Measurements from ENCODE around the gene CDK18.
A peak's percentile ranks its signal among the peaks of the same experiment; 100 is the strongest.

Gene CDK18

GRCh38 chr1:205504311-205505075 is at the start of gene CDK18:
Gene CDK18, plus strand, starts transcription at chr1:205504669. Its CDS starts 18,499 bp downstream, at chr1:205523168.
- peak; percentile 74 for DNase-seq
- peaks cover 5% of the 10 kb centered on the region; the same call in 1 of the 2 replicates for H3F3A ChIP-seq (ENCODE audit: insufficient read depth, low read length)

GRCh38 chr1:205454903-205455335 is 49.5 kb upstream of the CDK18 start:
- Histone ChIP-seq H3K27me3 (replicated peaks; ENCODE audit: insufficient read depth, low read length) (peaks cover 78% of the 10 kb centered on the region), H3K79me2 (ENCODE audit: low read length) (no peaks in the 10 kb centered on the region), H3K4me1 (ENCODE audit: low read length) (peaks cover 5% of the 10 kb centered on the region; the same call in 1 of the 2 replicates), H3F3A (ENCODE audit: insufficient read depth, low read length) (no peaks in the 10 kb centered on the region), H3K9me2 (replicated peaks; ENCODE audit: insufficient read depth, low read length) (no peaks in the 10 kb centered on the region), H3K36me3 (replicated peaks; ENCODE audit: insufficient read depth, low read length) (no peaks in the 10 kb centered on the region), H3K4me2 (ENCODE audit: low read depth, low read length) (no peak overlapping the region), H3K9me3 (replicated peaks; ENCODE audit: insufficient read depth, low read length) (no peaks in the 10 kb centered on the region), H3K9ac (ENCODE audit: low read length) (no peak overlapping the region), H3K27ac (ENCODE audit: low read length) (no peak overlapping the region), H4K20me1 (ENCODE audit: insufficient read depth, low read length) (no peaks in the 10 kb centered on the region), H3K4me3 (ENCODE audit: low read length) (no peak overlapping the region), H2AFZ (ENCODE audit: low read length) (no peak overlapping the region)
- TF ChIP-seq CTCF (IDR thresholded peaks at IDR 0.05; ENCODE audit: low read length), result no peak
- TF ChIP-seq EZH2 (optimal IDR thresholded peaks at IDR 0.05; ENCODE audit: low read depth, low read length), result no peak
- no peak for TF ChIP-seq EZH2phosphoT487 (IDR thresholded peaks at IDR 0.05; ENCODE audit: low read length)
- no peak for DNase-seq

More at GRCh38 chr1:205504311-205505075, at the start of gene CDK18:
- peak within 1 kb of the TSS; percentile 99 for H3K4me2 ChIP-seq (ENCODE audit: low read depth, low read length)
- no peaks in the 10 kb centered on the region for H3K27me3 ChIP-seq (replicated peaks; ENCODE audit: insufficient read depth, low read length)
- no peaks in the 10 kb centered on the region for H3K36me3 ChIP-seq (replicated peaks; ENCODE audit: insufficient read depth, low read length)
- H3K4me1 ChIP-seq (ENCODE audit: low read length), result peaks cover 6% of the 10 kb centered on the region; the same call in 1 of the 2 replicates
- H2AFZ ChIP-seq (ENCODE audit: low read length), result peak within 1 kb of the TSS; percentile 93
- H3K9me3 ChIP-seq (replicated peaks; ENCODE audit: insufficient read depth, low read length), result no peaks in the 10 kb centered on the region
- no peak within 1 kb of the TSS for H3K27ac ChIP-seq (ENCODE audit: low read length)
- H4K20me1 ChIP-seq (ENCODE audit: insufficient read depth, low read length), result no peaks in the 10 kb centered on the region
- TF ChIP-seq CTCF (IDR thresholded peaks at IDR 0.05; ENCODE audit: low read length) (no peak), EZH2phosphoT487 (IDR thresholded peaks at IDR 0.05; ENCODE audit: low read length) (no peak), EZH2 (optimal IDR thresholded peaks at IDR 0.05; ENCODE audit: low read depth, low read length) (no peak)
- peak within 1 kb of the TSS; percentile 85 for H3K4me3 ChIP-seq (ENCODE audit: low read length)
- H3K9me2 ChIP-seq (replicated peaks; ENCODE audit: insufficient read depth, low read length), result no peaks in the 10 kb centered on the region
- H3K9ac ChIP-seq (ENCODE audit: low read length), result peak within 1 kb of the TSS; percentile 55
- H3K79me2 ChIP-seq (ENCODE audit: low read length), result no peaks in the 10 kb centered on the region

- H3F3A ChIP-seq (ENCODE audit: insufficient read depth, low read length), result no peaks in the 10 kb centered on the region
- no peaks in the 10 kb centered on the region for H3K9me3 ChIP-seq (replicated peaks; ENCODE audit: insufficient read depth, low read length)
- H3K4me2 ChIP-seq (ENCODE audit: low read depth, low read length), result peak within 1 kb of the TSS; percentile 15; the same call in 1 of the 2 replicates
- H3K9ac ChIP-seq (ENCODE audit: low read length), result no peak within 1 kb of the TSS
- no peaks in the 10 kb centered on the region for H3K79me2 ChIP-seq (ENCODE audit: low read length)
- no peak within 1 kb of the TSS for H3K27ac ChIP-seq (ENCODE audit: low read length)
- no peaks in the 10 kb centered on the region for H3K9me2 ChIP-seq (replicated peaks; ENCODE audit: insufficient read depth, low read length)
- no peaks in the 10 kb centered on the region for H4K20me1 ChIP-seq (ENCODE audit: insufficient read depth, low read length)
- no peak for DNase-seq
- H2AFZ ChIP-seq (ENCODE audit: low read length), result no peak within 1 kb of the TSS
- H3K4me3 ChIP-seq (ENCODE audit: low read length), result no peak within 1 kb of the TSS
- H3K4me1 ChIP-seq (ENCODE audit: low read length), result peaks cover 5% of the 10 kb centered on the region; the same call in 1 of the 2 replicates
- peaks cover 83% of the 10 kb centered on the region for H3K27me3 ChIP-seq (replicated peaks; ENCODE audit: insufficient read depth, low read length)
- no peaks in the 10 kb centered on the region for H3K36me3 ChIP-seq (replicated peaks; ENCODE audit: insufficient read depth, low read length)
- TF ChIP-seq EZH2 (optimal IDR thresholded peaks at IDR 0.05; ENCODE audit: low read depth, low read length) (peak; percentile 65), CTCF (IDR thresholded peaks at IDR 0.05; ENCODE audit: low read length) (no peak), EZH2phosphoT487 (IDR thresholded peaks at IDR 0.05; ENCODE audit: low read length) (peak; percentile 34; the same call in 1 of the 2 replicates)
Observed at GRCh38 chr1:205455581-205456382, 48.7 kb upstream of the CDK18 start, which contains the start of gene BLACAT1. Gene BLACAT1, minus strand, starts transcription at chr1:205456045.
